ENCODE measurements around the gene COL18A1.
"Not testable (repeated sequence)": the region's sequence is repeated elsewhere in the genome, so short reads cannot be mapped to it uniquely, and the experiment has no call there.

Gene COL18A1

DNA sequence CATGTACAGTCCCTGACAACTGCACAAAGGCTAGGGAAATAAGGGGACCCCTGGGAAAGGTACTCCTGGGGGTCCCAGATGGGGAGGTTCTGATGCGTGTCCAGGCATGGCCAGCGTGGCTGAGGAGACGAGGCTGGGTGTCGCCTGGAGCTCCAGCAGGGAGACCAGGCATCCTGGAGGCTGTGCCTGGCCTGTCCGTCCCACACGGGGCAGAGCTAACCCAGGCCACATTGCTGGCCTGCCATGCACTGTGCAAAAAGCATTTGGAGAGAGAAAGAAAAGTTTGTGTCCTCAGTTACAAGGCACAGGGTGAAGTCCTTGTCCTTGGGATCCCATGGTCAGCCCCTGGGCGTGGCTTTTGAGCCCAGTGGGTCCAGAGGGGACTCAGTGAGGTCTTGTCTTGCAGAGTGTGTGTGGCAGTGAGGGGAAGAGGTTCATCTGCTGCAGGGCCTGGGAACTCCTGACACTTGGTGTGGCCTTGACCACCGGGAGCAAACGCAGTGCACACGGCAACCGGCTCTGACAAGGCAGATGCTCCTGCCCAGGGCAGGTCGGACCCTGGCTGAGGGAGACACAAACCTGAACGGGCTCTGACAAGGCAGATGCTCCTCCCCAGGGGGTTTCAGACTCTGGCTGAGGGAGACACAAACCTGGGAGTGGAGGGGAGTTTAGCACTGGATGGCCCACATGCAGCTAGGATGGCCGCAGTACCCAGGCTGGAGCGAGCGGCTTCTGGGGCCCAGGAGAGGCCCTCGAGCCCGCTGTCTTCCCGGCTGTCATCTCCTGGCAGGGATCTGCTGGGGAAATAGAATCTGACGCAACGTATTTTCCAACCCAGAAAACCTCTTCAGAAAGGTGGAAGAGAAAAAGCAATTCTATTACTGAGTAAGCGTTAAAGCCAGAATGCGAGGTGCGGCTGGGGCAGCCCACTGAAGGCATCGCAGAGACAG lies 37.3 kb upstream of the COL18A1 start:
- DNase-seq (ENCODE audit: low read depth in 2 of 2), result no peak

- not testable (repeated sequence) for DNase-seq (ENCODE audit: low read depth in 2 of 2)
Measured at GRCh38 chr21:45369018-45369417, 35.9 kb upstream of the COL18A1 start.

- DNase-seq (ENCODE audit: low read depth in 2 of 2), result no peak
Measured at GRCh38 chr21:45370575-45370974, 34.4 kb upstream of the COL18A1 start.

- DNase-seq (ENCODE audit: low read depth in 2 of 2), result no peak
Measured at GRCh38 chr21:45371081-45371480, 33.9 kb upstream of the COL18A1 start.

GRCh38 chr21:45371655-45372054 lies 33.3 kb upstream of the COL18A1 start:
- no peak for DNase-seq (ENCODE audit: low read depth in 2 of 2)

GRCh38 chr21:45372732-45373355 lies 32.1 kb upstream of the COL18A1 start:
- DNase-seq (ENCODE audit: low read depth in 2 of 2), result no peak

DNA sequence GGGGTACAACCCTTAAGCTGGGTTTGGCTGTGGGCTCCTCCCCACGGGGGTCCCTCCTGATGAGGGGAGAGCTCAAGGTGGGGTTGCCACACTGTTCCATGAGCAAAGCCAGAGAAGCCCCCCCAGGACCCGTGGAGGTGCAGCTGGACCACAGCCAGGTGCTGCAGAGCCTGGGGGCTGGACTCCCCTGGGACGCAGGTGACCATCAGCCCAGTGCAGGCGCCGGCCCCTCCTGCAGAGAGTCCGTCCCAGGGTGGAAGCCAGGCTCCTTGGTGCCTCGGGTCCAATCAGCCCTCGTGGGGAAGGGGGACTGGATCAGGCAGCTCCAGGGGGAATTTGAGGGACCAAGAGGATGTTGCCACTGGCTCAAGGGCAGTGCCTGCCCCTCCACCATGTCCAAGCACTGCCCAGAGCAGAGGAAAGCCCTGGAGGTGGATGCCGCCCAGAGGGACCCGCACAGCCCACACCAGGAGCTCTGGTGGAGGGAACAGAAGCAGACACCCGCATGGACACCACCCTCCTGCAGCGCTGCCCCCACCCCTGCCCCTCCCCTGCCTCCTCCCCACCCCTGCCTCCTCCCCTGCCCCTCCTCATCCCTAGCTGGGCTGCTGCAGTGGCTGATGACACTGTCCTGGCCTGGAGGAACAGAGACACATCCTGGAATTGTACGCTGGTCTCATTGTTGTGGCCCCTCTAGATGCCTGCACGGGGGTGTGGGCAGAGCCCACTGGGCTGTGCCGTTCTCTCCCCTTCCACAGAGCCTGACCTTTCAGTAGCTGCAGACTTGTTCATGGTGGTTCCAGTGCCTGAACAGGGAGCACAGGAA lies 30.8 kb upstream of the COL18A1 start:
- no peak for DNase-seq (ENCODE audit: low read depth in 2 of 2)

- DNase-seq (ENCODE audit: low read depth in 2 of 2), result no peak
Measured at GRCh38 chr21:45374826-45375455, 30.0 kb upstream of the COL18A1 start.

DNA sequence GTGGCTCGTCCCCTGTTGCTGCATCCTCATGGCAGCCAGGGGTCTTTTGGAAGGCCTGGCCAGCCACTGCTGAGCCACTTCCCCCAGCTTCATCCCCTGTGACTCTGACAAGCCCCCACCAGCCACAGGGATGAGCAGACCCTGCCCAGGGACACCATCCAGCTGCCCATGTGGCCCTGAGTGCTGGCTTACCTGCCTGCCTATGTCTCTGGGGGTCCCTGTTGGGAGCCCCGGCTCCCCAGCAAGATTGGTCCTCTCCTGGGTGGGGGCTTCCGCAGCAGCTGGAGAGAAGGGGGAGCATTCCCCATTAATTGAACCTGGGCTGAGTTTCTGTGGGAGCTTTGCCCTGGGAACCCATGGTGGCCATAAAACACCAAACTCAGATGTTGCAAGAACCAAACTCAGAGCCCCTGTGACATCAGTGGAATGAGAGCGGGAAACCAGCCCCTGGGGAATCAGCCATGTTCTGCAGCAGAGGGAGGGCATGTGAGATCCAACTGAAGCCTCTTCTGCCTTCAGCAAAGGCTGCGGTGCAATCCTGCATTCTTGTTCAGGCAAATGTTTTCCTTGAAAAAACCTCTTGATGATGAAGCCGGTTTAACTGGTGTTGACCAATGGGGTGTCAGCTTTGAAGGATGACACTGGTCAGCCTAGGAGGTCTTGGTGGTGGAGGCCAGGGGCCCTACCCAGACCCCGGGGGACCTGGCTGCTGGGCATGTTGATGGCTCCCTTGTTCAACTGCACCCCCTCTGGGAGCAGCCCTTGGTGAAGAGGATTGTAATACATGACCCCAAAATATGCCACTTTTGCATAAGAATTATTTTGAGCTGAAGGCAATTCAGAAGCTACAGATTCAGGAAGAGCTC lies 28.3 kb upstream of the COL18A1 start:
- no peak for DNase-seq (ENCODE audit: low read depth in 2 of 2)

- no peak for DNase-seq (ENCODE audit: low read depth in 2 of 2)
Measured at GRCh38 chr21:45377325-45377709, 27.6 kb upstream of the COL18A1 start.

DNA sequence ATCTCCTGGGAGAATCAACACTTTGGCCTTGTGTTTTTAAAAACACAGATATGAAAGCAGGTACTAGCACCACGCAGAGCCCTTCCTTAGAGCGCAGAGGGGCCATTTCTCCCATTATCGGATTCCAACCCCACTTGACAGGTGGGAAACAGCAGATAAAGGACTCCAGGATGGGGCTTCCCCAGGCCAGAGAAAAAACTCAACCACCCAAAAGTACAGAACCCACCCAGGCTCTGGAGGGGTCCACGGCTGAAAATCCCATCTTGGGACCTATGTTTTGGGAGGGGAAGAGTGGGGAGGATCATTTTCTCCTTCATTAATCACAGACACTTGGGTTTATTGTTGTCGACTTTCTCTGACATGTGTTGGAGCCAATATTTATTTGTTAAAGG lies 27.1 kb upstream of the COL18A1 start:
- no peak for DNase-seq (ENCODE audit: low read depth in 2 of 2)

DNA sequence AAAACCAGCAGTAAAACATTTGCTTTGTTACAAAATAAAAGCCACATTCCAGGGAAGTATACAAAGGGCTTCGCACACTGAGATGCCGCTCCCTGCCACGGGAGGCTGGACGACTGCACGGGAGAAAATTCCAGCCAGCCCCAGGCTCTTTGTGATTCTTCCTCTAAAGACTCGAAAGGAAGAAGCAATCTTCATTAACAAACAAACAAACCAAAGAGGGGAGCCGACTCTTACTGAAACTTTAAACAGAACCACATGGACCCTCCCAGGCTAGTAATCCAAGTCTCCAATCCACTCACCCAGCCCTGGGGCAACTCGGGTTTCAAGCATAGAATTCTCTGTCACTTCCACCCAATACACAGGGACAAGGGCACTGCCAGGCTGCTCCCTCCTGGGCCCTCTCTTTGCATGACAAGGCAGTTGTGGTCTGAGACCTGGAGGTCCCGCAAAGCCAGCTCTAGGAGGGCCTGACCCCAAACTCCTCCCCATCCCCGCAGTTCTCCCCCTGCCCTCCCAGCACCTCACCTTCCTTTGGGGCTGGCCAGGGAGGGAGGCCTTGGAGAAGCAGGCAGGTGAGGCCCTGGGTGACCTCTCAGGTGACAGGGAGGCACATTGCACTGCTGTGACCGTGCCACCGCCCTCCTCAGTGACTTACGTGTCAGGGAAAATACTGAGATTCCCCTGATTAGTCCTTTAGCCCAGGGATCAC lies 26.6 kb upstream of the COL18A1 start:
- DNase-seq (ENCODE audit: low read depth in 2 of 2), result no peak

DNA sequence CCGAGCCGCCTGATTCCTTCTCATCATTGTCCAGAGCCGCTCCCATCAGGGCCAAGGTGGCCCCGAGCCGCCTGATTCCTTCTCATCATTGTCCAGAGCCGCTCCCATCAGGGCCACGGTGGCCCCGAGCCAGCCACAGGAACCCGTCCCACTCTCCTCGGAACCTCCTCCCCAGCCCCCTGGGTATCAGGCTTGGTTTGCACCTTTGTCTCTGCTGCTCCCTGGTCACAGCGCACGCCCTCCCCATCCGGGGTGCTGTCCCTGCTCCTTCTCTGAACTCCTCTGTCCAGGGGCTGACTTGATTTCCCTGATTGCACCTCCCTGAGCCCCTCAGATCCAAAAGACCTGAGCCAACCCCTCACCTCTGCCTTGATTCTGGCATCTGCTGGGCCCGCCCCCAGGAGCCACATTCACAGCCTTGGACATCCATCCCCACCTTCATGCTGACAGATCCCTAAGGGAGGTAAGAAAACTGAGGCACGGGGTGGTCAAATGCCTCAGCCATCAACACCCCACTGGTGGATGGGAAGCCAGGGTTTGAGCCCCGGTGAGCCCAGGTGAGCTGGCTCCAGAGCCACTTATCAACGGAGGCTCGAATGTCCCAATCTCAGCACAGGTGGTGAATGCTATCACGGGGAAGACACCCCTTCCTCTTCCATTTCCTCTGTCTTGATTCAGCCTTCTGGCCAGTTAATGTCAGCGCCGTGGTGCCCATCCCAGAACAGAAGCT lies 25.6 kb upstream of the COL18A1 start:
- no peak for DNase-seq (ENCODE audit: low read depth in 2 of 2)

GRCh38 chr21:45379901-45380330 lies 25.0 kb upstream of the COL18A1 start:
- DNase-seq (ENCODE audit: low read depth in 2 of 2), result no peak

DNA sequence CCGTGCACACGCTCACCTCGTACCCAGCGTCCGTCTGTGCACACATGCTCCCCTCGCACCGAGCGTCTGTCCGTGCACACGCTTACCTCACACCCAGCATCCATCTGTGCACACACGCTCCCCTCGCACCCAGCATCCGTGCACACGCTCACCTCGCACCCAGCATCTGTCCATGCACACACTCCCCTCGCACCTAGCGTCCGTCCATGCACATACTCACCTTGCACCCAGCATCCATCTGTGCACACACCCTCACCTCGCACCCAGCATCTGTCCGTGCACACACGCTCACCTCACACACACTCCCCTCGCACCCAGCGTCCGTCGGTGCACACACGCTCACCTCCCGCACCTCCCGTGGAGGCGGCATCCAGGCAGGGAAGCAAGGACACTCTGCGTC lies 24.4 kb upstream of the COL18A1 start:
- no peak for DNase-seq (ENCODE audit: low read depth in 2 of 2)

DNA sequence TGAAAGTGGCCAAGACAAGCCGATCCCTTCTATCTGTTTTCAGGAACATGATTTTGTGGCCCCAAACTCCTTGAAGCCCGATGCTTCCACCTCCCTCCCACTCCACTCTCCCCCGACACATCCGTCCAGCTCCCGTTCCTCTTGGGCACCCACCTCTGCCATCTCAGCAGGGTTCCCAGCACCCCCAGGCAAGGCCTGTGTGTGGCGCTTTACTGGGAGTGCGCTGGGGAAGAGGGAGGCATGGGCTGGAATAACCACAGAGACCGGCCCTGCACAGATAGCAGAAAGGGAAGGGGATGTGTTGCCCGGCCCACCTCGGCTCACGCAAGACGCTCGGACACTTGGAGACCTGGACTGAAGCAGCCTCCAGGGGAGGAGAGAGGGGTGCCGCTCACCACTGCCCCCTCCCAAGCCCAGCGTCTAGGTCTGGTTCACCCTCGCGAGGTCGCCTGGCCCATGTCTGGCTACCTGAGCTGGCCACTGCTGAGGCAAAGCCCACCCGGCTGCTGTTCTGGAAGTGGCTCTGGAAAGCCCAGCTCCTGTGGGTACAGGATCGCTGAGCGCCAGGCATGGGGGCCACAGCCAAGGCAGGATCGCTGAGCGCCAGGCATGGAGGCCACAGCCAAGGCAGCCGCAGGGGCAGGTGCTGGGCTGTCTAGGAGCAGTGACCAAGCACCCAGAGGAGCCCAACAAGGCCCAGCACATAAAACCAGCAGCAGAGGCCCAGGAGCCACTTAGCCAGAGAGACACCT lies 23.8 kb upstream of the COL18A1 start:
- DNase-seq (ENCODE audit: low read depth in 2 of 2), result no peak

DNA sequence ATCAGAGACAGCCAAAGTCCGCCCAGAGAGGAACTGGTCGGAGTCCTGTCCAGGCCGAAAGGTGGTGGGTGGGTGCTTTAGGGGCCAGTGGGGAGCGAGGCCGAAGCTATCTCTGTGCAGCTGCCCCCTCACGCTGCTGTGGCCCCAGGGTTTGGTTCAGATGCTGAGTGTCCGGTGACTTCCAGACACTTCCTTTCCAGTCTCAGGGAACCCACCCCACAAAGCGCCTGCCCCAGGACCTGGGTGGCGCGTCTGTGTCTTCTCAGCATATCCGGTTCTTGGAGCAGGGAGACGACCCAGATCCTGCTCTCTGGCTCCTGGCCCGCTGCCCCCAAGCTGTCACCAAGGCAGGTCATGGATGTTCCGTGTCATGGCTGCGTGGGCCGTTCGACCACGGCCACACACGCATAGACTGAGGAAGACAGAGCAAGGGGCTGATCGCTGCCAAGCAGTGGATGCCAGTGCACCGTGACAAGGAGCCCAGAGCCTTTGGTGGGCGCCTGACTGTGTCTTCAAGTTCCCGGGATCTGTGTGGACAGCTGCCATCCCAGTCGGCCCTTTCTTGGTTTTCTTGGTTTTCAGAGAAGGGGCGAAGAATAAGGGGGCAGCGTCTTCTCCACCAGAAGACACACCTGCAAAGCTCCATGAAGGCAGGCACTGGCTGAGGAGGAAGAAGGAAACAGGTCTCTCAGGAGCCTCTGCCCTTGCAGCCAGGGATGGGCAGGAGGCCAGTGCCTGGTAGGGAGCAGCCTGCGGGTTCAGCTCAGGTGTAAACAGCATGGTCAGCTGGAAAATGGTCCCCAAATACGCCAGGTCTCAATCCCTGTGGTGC lies 22.9 kb upstream of the COL18A1 start:
- no peak for DNase-seq (ENCODE audit: low read depth in 2 of 2)

GRCh38 chr21:45382697-45382997 lies 22.3 kb upstream of the COL18A1 start:
- no peak for DNase-seq (ENCODE audit: low read depth in 2 of 2)

All from stimulated activated CD8-positive, alpha-beta memory T cell treated with anti-CD3 and anti-CD28 coated beads, Interleukin-15, amount 100 ng/mL, for 4 hours (primary cell).